SU-DHL-6 (cell line): ENCODE results near the gene NELL1.

Experiments used
- H2AFZ ChIP-seq: fragments of 200-600 bp; sonication (generic); 2 replicates; pipeline ENCODE4 v1.6.1; 2014; ENCODE audit warnings: low read depth, mild to moderate bottlenecking, moderate library complexity, mixed read lengths, antibody characterized with exemption, low read length; ENCODE audit not compliant: severe bottlenecking
- H3F3A ChIP-seq: fragments of 200-600 bp; shearing (Covaris generic); 2 replicates; pipeline ENCODE4 v1.6.0; 2016; ENCODE audit warnings: antibody characterized with exemption, mild to moderate bottlenecking; ENCODE audit not compliant: insufficient read depth
- H3K27ac ChIP-seq: fragments of 200-600 bp; sonication (generic); 2 replicates; pipeline ENCODE4 v1.5.1; 2016; ENCODE audit warnings: low read depth, mild to moderate bottlenecking, low read length, moderate library complexity, mixed read lengths
- H3K27me3 ChIP-seq: fragments of 200-600 bp; sonication (generic), shearing (Covaris generic); 2 replicates; pipeline ENCODE4 v1.6.0; 2014; ENCODE audit warnings: mild to moderate bottlenecking, low read length
- H3K36me3 ChIP-seq: fragments of 200-600 bp; sonication (generic); 2 replicates; pipeline ENCODE4 v1.6.1; 2014; ENCODE audit warnings: mild to moderate bottlenecking, low read length, mixed read lengths
- H3K4me2 ChIP-seq: fragments of 300-600, 200-600 bp; shearing (Covaris generic), sonication (generic); 2 replicates; pipeline ENCODE4 v1.6.0; 2014; ENCODE audit warnings: low read length, low read depth, mild to moderate bottlenecking; ENCODE audit not compliant: poor library complexity, severe bottlenecking
- H3K4me3 ChIP-seq: fragments of 200-600 bp; sonication (generic); 2 replicates; pipeline ENCODE4 v1.5.1; 2014; ENCODE audit warnings: antibody characterized with exemption, low read length, mild to moderate bottlenecking, mixed read lengths; ENCODE audit not compliant: insufficient read depth, poor library complexity, severe bottlenecking
- H3K79me2 ChIP-seq: fragments of 200-600 bp; sonication (generic); 2 replicates; pipeline ENCODE4 v1.6.1; 2014; ENCODE audit warnings: mild to moderate bottlenecking, low read length, moderate library complexity; ENCODE audit not compliant: insufficient read depth
- H3K9ac ChIP-seq: fragments of 200-600 bp; sonication (generic); 2 replicates; pipeline ENCODE4 v1.7.0; 2014; ENCODE audit warnings: mild to moderate bottlenecking, low read length
- H3K9me2 ChIP-seq: fragments of 200-600 bp; sonication (generic); replicated peaks from 2 replicates; pipeline ENCODE4 v1.6.1; 2014; ENCODE audit warnings: low read length; ENCODE audit not compliant: insufficient read depth
- H3K9me3 ChIP-seq: fragments of 200-600 bp; sonication (generic); 2 replicates; pipeline ENCODE4 v1.6.1; 2014; ENCODE audit warnings: low read length, mixed read lengths; ENCODE audit not compliant: insufficient read depth
- H4K20me1 ChIP-seq: fragments of 200-600 bp; sonication (generic); 2 replicates; pipeline ENCODE4 v1.6.1; 2014; ENCODE audit warnings: low read depth, mild to moderate bottlenecking, antibody characterized with exemption, low read length, moderate library complexity, mixed read lengths
- EZH2phosphoT487 ChIP-seq: fragments of 200-600 bp; sonication (generic), shearing (Covaris generic); conservative IDR thresholded peaks from 2 replicates; pipeline ENCODE4 v1.6.1; 2018; ENCODE audit warnings: mild to moderate bottlenecking, antibody characterized with exemption, low read length, moderate library complexity, mixed read lengths
- TF ChIP-seq, protein P1 (sequence below): fragments of 200-600 bp; sonication (generic); IDR thresholded peaks from one replicate; pipeline ENCODE4 v1.5.1; 2017; ENCODE audit warnings: antibody characterized with exemption, mild to moderate bottlenecking, low read length, moderate library complexity; ENCODE audit not compliant: insufficient read depth, poor library complexity, severe bottlenecking

The NELL1 gene

DNA sequence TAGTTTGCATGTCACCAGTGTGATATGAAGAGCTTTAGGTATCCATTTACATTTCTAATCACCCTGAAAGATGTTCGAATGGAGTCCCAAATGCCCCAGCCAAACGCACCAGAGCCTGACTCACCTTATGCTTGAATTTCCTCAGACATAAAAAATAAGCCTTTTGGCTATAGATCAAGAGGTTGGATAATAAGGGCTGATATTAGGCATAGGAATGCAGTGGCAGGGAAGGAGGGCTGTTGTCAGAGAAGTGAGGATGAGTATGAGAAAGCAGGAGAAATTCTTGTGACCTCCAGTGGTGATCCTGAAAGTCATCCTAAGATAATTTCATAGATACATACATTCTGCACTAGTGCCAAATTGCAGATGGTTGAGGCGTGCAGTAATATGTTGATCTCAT is 264.6 kb downstream of the NELL1 start:
- no peaks in the 10 kb centered on the region for H3K27me3 ChIP-seq
- H3K9me3 ChIP-seq = no peaks in the 10 kb centered on the region
- no peaks in the 10 kb centered on the region for H3K36me3 ChIP-seq
- TF ChIP-seq, protein P1, sequence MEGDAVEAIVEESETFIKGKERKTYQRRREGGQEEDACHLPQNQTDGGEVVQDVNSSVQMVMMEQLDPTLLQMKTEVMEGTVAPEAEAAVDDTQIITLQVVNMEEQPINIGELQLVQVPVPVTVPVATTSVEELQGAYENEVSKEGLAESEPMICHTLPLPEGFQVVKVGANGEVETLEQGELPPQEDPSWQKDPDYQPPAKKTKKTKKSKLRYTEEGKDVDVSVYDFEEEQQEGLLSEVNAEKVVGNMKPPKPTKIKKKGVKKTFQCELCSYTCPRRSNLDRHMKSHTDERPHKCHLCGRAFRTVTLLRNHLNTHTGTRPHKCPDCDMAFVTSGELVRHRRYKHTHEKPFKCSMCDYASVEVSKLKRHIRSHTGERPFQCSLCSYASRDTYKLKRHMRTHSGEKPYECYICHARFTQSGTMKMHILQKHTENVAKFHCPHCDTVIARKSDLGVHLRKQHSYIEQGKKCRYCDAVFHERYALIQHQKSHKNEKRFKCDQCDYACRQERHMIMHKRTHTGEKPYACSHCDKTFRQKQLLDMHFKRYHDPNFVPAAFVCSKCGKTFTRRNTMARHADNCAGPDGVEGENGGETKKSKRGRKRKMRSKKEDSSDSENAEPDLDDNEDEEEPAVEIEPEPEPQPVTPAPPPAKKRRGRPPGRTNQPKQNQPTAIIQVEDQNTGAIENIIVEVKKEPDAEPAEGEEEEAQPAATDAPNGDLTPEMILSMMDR = no peak
- TF ChIP-seq EZH2phosphoT487 = no peak
- H3F3A ChIP-seq = no peaks in the 10 kb centered on the region
- H2AFZ ChIP-seq = no peak overlapping the region
- H3K9me2 ChIP-seq = no peaks in the 10 kb centered on the region
- no peaks in the 10 kb centered on the region for H3K79me2 ChIP-seq
- no peak overlapping the region for H3K27ac ChIP-seq
- no peak overlapping the region for H3K9ac ChIP-seq
- H4K20me1 ChIP-seq = no peaks in the 10 kb centered on the region
- H3K4me2 ChIP-seq = no peak overlapping the region
- H3K4me3 ChIP-seq = no peak overlapping the region

DNA sequence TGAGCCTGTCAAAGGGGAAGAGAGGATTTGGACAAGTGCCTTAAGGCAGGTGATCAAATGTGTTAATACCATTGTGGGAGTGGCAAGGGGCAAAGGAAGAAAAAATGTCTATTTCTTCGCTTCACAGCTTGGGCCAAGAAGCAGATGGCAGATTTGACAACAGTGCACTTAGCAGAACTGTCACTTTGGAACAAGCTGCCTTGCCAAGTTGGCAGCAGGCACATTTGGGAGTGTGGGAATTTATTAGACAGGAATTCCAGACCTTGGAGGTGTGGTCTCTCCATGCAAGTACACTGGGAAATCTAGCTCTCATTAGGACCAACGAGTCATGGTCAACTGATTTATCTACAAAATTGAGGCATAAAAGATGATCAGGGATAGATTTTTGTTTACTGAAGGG is 265.1 kb downstream of the NELL1 start:
- Histone ChIP-seq H3K4me3 (no peak overlapping the region), H3K9me3 (no peaks in the 10 kb centered on the region), H3K27ac (no peak overlapping the region), H3F3A (no peaks in the 10 kb centered on the region), H4K20me1 (no peaks in the 10 kb centered on the region), H3K79me2 (no peaks in the 10 kb centered on the region), H3K9me2 (no peaks in the 10 kb centered on the region), H3K36me3 (no peaks in the 10 kb centered on the region), H3K27me3 (no peaks in the 10 kb centered on the region), H2AFZ (no peak overlapping the region), H3K4me2 (no peak overlapping the region), H3K9ac (no peak overlapping the region)
- no peak for TF ChIP-seq EZH2phosphoT487
- TF ChIP-seq, protein P1 = no peak

DNA sequence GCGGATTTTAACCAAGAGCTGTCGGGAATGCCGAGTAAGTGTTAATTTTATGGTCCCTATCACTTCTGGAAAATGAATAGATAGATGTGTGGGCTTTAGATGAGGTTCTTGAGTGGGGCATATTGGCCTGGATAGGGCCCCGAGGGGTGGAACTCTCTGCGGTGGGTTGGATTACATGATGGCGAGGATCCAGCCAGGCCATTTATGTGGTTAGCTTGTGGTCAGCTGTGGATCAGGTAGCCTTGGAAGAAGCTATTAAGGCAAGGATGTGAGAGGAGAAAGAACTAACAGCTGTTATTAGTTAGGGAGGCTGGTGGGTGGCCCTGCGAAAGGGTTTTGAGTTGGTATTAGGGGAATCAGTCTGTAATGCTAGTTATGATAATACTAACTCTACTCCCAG is 268.4 kb downstream of the NELL1 start:
- Histone ChIP-seq H3K9me3 (no peaks in the 10 kb centered on the region), H3K36me3 (no peaks in the 10 kb centered on the region), H3K9me2 (no peaks in the 10 kb centered on the region), H3K27ac (no peak overlapping the region), H2AFZ (no peak overlapping the region), H3K4me2 (no peak overlapping the region), H3K27me3 (no peaks in the 10 kb centered on the region), H3K4me3 (no peak overlapping the region), H3K9ac (no peak overlapping the region), H3F3A (no peaks in the 10 kb centered on the region), H4K20me1 (no peaks in the 10 kb centered on the region), H3K79me2 (no peaks in the 10 kb centered on the region)
- TF ChIP-seq, protein P1 = no peak

DNA sequence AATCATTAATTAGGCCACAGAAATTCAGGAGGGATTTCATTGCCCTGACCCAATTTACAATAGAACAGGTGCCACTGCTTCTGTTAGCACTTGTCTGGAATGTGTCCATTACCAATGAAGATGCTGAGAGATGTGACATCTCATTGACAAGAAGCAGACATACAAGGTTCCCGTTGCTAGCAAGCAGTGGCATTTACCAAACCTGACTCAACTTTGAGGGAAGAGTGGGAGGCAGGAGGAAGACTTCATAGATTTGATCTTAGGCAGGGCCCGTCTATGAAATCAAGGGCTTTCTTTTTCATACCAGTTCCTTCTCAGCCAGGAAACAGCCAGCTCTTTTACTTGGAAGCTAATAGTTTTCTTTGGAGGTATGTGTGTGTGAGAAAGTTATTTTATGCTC is 280.2 kb downstream of the NELL1 start:
- Histone ChIP-seq H3K9me2 (no peaks in the 10 kb centered on the region), H3K4me2 (no peak overlapping the region), H3K27me3 (no peaks in the 10 kb centered on the region), H3K36me3 (no peaks in the 10 kb centered on the region), H3K79me2 (no peaks in the 10 kb centered on the region), H3K27ac (no peak overlapping the region), H2AFZ (no peak overlapping the region), H3K9ac (no peak overlapping the region), H4K20me1 (no peaks in the 10 kb centered on the region), H3F3A (no peaks in the 10 kb centered on the region), H3K9me3 (no peaks in the 10 kb centered on the region), H3K4me3 (no peak overlapping the region)
- TF ChIP-seq EZH2phosphoT487 = no peak
- TF ChIP-seq, protein P1 = no peak
